ENCODE data around the gene ADCY2.

The ADCY2 gene

DNA sequence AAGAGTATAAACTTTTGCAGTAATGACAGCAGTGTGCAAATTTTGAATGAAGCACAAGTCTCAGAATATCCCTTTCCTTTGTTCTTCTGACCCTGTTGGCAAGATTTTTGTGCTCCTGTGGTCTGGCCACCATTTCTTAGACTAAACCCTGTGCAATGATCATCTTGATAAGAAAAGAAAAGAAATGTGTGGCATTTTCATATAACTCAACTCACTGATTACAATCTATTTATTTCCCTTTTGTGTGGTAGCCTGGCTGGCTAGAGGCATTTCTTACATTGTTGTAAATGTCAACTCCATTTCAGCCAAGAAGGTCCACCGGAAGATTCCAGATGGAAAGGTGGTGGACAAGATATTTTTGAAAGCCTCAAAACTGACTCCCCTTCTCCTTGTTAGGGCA, 41.9 kb downstream of the ADCY2 start:
- DNase-seq (ENCODE audit: low spot score) = no peak

DNA sequence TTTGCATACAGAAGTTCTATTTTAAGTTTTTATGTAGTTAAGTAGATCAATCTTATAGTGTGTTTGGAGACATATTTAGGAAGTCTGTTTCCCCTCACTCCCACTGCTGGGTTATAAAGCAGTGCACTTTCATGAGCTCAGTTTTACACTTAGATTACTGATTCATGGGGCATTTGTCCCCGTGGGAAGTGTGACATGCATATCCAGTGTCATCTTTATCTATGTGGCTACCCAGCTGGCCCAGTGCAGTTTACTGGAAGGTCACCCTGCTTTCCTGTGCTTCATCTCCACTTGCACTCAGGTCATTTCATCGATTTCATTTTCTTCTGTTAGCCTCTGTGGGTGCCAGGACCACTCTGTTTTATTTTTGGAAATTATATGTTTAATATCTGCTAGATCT, 49.1 kb downstream of the ADCY2 start:
- no peak for DNase-seq (ENCODE audit: low spot score)

DNA sequence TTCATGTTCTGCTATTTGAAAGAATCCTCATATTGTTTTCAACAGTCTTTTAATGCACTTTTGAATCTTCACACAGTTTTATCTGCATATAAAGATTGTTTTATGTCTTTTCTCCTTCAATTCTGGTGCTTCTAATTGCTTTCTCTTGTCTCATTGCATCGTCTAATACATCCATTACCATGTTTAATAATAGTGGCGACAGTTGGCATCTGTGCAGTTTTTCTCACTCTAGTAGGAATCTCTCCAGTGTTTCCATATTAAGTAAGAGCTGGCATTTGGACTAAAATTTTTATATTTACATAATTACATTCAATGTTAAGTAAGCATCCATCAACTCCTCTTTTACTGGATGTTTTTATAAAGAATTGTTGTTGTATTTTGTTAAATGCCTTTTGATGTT, 49.9 kb downstream of the ADCY2 start:
- DNase-seq (ENCODE audit: low spot score) = no peak

DNA sequence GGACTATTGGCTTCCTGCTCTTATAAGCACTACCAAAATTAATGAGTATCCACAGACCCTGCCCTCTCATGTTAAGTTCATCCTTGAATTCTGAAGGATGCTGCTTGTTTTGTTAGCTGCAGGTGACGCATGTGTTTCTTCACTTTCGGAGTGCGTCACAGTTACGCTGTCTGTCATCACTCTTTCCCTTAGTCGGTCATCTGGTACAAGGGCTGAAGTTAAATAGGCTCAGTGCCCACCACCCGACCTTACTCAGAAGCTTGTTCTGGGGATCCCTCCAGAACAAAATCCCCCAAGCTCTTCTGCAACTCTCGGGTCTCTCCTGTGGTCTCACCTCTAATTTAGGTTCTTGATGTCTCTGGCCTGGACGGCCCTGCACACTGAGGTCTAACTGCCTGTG, 51.0 kb downstream of the ADCY2 start:
- no peak for DNase-seq (ENCODE audit: low spot score)

DNA sequence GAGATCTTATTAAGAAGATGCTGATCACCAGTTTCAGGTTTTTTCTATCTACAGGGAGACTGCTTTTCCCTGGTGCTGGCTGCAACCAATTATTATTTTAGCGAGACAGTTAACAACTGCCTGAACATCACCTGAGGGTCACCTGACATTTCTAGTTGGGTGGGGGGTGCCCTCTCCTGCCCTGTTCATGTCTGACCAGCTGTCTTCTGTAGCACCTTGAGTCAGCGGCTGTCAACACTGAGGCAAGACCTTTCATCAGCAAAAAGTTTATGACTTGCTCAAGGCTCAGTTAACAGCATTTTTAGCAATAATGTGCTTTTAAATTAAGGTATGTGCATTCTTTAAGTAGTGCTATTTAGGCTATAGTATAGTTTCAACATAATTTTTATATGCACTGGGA, 58.0 kb downstream of the ADCY2 start:
- no peak for DNase-seq (ENCODE audit: low spot score)

- no peak for DNase-seq (ENCODE audit: low spot score)
Observed at GRCh38 chr5:7456206-7456605, 60.3 kb downstream of the ADCY2 start.

DNA sequence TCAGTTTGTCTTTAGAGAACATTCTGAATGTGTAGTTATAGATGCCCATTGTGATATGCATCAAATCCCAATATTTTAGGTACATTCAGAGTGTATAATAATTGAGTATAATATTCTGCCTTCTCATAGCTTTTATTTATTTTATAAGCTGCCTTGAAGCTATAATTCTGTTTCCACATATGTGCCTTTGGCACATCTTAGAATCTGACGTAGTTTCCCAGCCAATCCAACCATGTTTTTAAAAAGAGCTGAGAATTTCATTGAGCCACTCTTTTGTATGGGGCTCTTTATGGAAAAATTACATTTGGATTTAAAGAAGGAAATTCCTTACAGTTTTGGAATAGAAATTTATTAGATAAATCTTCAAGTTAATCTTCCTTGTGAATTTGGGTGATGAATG, 65.4 kb downstream of the ADCY2 start:
- no peak for DNase-seq (ENCODE audit: low spot score)

DNA sequence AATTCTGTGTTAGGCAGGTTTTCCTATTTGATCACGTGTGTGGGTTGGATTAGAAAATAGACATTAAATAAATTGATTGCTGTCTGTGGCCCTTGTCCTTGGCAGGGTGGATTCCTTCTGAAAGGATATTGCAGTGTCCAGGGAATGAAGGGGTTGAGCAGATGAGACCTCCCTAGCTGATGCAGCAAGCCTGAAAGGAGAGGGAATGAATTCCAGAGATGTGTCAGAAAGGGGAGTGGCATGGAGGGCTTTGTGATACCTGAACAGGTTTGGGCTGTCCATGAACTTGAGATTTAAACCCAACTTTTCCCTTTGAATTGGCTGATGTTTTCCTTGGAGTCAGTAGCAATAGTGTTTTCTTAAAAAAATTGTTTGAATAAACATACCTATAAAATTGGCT, 66.8 kb downstream of the ADCY2 start:
- DNase-seq (ENCODE audit: low spot score) = no peak

- DNase-seq (ENCODE audit: low spot score) = no peak
Observed at GRCh38 chr5:7464182-7464581, 68.2 kb downstream of the ADCY2 start.

DNA sequence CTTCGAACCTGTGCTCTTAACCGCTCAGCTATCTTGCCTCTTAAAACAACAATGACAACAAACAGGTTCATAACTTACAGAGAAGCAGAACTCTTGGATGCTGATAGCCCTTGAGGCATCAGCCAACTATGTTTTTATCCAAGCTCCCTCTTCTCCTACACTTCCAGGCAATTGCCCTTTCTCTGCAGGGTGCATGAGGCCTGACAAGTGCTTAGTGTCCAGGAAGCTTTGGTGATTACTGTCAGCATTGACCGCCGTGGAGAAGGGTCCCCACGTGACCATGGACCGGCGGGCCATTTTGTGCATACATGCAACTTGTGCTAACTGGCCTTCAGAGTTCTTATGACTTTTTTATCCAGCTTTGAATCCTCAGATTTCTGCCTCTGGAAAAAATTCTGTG, 71.2 kb downstream of the ADCY2 start:
- no peak for DNase-seq (ENCODE audit: low spot score)

DNA sequence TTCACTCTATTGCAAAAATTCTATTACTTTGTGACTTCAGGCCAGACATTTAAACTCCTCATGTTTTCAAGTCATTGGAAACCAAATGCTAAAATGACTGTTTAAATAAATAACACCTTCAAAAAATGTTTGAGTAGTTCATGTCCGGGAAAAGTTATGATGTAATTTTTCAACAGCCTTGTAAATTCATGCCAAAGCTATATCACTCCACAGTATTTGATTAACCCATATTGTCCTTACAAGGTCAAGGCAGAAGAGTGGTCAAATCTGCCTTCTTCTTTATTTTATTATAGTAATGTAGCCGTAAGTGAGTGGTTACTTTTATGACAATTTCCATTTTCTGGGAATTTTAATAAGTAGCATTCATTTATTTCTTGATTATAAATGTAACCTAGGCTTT, 72.8 kb downstream of the ADCY2 start:
- no peak for DNase-seq (ENCODE audit: low spot score)

DNA sequence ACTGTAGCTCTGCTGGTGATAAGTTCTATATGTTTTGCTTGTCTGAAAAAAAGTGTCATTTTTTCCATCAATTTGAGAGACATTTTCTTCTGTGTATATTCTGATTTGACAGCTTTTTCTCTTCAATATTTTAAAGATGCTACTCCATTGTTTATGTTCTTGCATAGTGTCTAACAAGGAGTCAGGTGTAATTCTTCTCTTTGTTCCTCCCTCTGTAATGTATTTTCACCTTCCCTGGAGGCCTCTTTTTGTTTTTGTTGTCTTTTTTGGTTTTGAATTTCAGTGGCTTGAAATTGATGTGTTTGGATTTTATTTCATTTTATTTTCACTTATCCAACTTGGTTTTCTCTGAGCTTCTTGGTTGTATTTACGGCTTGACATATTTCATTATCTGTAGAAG, 75.8 kb downstream of the ADCY2 start:
- no peak for DNase-seq (ENCODE audit: low spot score)

- no peak for DNase-seq (ENCODE audit: low spot score)
Observed at GRCh38 chr5:7473115-7473514, 77.2 kb downstream of the ADCY2 start.

- no peak for DNase-seq (ENCODE audit: low spot score)
Observed at GRCh38 chr5:7473668-7474215, 77.8 kb downstream of the ADCY2 start.

- DNase-seq (ENCODE audit: low spot score) = no peak
Observed at GRCh38 chr5:7474821-7475403, 79.0 kb downstream of the ADCY2 start.

GRCh38 chr5:7478459-7478858, 82.5 kb downstream of the ADCY2 start:
- DNase-seq (ENCODE audit: low spot score) = no peak

- no peak for DNase-seq (ENCODE audit: low spot score)
Observed at GRCh38 chr5:7488734-7489133, 92.8 kb downstream of the ADCY2 start.

GRCh38 chr5:7492371-7492770, 96.4 kb downstream of the ADCY2 start:
- DNase-seq (ENCODE audit: low spot score) = no peak

DNA sequence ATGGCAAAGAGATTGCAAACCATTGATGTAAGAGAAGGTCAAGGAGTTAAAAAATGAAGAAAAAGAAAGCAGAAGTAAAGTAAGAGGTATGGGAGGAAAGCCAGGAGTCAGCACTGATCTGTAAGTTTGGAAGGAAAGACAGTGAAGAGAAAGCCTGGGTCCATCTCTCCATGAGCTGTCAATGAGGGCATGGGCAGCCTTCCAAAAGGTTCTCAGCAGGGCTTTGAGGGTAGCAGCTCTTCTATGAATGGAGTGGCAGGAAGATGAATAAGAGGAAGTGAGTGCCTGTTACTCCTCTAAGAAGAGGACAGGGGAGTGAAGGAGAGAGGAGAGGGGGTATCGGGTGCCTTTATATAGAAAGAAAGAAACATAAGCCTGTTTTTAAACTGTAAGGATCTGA, 97.1 kb downstream of the ADCY2 start:
- no peak for DNase-seq (ENCODE audit: low spot score)

DNA sequence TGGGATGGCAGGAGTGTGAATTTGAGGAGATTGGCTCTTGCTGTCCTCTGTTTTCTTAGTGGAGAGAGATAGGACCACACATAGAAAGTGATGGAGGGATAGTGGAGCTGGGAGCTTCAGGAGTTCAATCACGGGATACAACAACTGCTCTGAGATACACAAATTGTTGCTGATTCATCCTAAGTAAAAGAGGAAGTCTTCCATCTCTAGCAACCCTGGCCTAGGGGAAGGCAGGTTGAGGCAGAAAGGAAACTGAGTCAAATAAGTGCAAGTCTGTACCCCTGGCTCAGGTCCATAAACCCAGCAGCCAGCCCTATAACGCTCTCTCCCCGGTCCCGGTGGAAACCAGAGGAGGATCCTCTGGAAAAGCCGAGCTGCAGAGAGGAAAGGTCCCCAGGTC, 97.7 kb downstream of the ADCY2 start:
- DNase-seq (ENCODE audit: low spot score) = no peak

GRCh38 chr5:7494481-7495130, 98.7 kb downstream of the ADCY2 start:
- DNase-seq (ENCODE audit: low spot score) = no peak

DNA sequence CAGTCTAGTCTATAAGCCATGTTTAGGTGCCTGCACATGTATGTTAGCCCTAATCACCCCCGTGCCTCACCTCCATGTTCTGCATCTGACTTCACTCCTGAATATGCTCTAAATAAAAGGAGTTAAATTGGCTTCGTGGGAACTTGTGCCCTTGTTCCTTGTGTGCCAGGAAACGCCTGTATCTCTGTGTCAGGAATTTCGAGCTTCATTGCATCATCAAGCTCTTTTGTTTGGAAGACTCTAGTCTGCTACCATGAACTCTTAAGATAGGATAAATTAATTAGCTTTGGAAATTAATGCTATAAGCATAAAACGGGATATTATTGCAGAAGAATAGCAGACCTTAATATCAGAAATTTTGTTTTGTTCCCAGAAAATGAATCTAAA, 99.2 kb downstream of the ADCY2 start:
- no peak for DNase-seq (ENCODE audit: low spot score)

GRCh38 chr5:7500256-7500655, 104.3 kb downstream of the ADCY2 start:
- no peak for DNase-seq (ENCODE audit: low spot score)

DNA sequence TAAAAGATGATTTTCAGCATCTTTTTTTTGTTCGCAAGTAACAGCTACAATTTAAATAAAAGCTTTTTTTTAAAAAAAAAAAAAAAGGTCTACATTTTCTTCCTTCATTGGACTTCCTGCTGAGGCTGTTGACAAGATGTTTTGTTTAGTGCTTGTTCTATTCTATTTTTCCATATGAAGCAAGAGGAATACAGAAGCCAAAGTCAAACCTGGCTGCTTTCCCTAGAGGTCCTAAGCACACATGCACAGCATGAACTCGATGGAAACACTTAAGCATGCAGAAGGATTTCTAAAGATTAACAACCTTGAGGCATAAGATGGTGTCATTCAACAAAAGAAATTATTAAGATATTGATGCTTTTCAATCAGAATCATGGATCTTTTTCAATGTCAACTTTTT, 105.1 kb downstream of the ADCY2 start:
- DNase-seq (ENCODE audit: low spot score) = no peak

Measured in kidney capillary endothelial cell (primary cell).